HG02885 (cell line): ENCODE data around the gene SPRR3.

Experiments used
- ATAC-seq: cut with Tn5 transposase; IDR thresholded peaks from one replicate; pipeline ENCODE4 v1.9.1; 2021; ENCODE audit warnings: mild to moderate bottlenecking; ENCODE audit not compliant: unreplicated experiment, poor library complexity

SPRR3 gene

GRCh38 chr1:153040950-153041631, 39.5 kb downstream of the SPRR3 start, which contains the start of gene SPRR2D:
TSS of gene SPRR2D (minus strand) at chr1:153041120. CDS start at chr1:153040346, 774 bp downstream.
- no peak for ATAC-seq

- no peak for ATAC-seq
These were observed 47.7 kb downstream of the SPRR3 start for GRCh38 chr1:153049211-153049610.
